ENCODE results near the gene ARPC2. TPM values are rescaled to one million over a fixed set of nuclear protein-coding genes. Genes with fewer than 3 reads are reported as not detected.

Gene ARPC2
- total and polyA plus RNA-seq, 8 donors = 92.1 to 456 (median 256) TPM

- H3K4me3 ChIP-seq = no peak overlapping the region
- H3K4me1 ChIP-seq = peaks cover 58 to 92% (median 87%) of the 10 kb centered on the region in 4 donors
- H3K36me3 ChIP-seq = peaks cover 24 to 58% (median 56%) of the 10 kb centered on the region in 4 donors
- 73 to 92% (median 81%) methylated on average over 11 to 15 of the region's 15 CpGs for WGBS, 5 donors
- intact Hi-C loops (cut with DNase I; ENCODE audit: low total_unique reads) = loop anchor here (10.0 kb wide), 1 partner anchor 82 kb away; no protein-coding TSS in a partner anchor
- DNase-seq = no peak
- H3K27ac ChIP-seq = peak overlapping the region in 4 of 5 donors; percentile 84 to 89 (median 86)
- H3K9me3 ChIP-seq = no peaks in the 10 kb centered on the region
- H3K27me3 ChIP-seq = no peaks in the 10 kb centered on the region
- TF ChIP-seq CTCF (IDR thresholded peaks at IDR 0.05) (no peak), POLR2AphosphoS5 (IDR thresholded peaks at IDR 0.05) (no peak), EP300 (IDR thresholded peaks at IDR 0.05) (no peak), POLR2A (IDR thresholded peaks at IDR 0.05) (no peak)
These were observed 49.5 kb downstream of the ARPC2 start for GRCh38 chr2:218266316-218266979.

GRCh38 chr2:218267259-218267658, 50.3 kb downstream of the ARPC2 start:
- 89 to 95% (median 93%) methylated on average over 6 of the region's 6 CpGs for WGBS, 5 donors
- Histone ChIP-seq H3K27me3 (no peaks in the 10 kb centered on the region), H3K4me3 (no peak overlapping the region), H3K4me1 (peaks cover 58 to 92% (median 87%) of the 10 kb centered on the region in 4 donors), H3K9me3 (no peaks in the 10 kb centered on the region), H3K27ac (peak overlapping the region in 2 of 5 donors; percentile 19 to 89), H3K36me3 (peaks cover 24 to 58% (median 56%) of the 10 kb centered on the region in 4 donors)
- intact Hi-C loops (cut with DNase I; ENCODE audit: low total_unique reads) = loop anchor here (10.0 kb wide), 1 partner anchor 82 kb away; no protein-coding TSS in a partner anchor
- TF ChIP-seq EP300 (IDR thresholded peaks at IDR 0.05) (no peak), CTCF (IDR thresholded peaks at IDR 0.05) (no peak)
- no peak for DNase-seq

GRCh38 chr2:218269900-218270720, 53.1 kb downstream of the ARPC2 start, which contains the start of the genes AAMP and PNKD:
AAMP (minus strand) TSS chr2:218270137; CDS start chr2:218270086, 51 bp downstream.
PNKD (plus strand) TSS chr2:218270519; CDS start chr2:218270536, 17 bp downstream.
- H3K36me3 ChIP-seq = peaks cover 36 to 49% (median 48%) of the 10 kb centered on the region in 4 donors
- no peaks in the 10 kb centered on the region for H3K9me3 ChIP-seq
- H3K4me1 ChIP-seq = peaks cover 40 to 88% (median 82%) of the 10 kb centered on the region in 4 donors
- no peak for TF ChIP-seq EP300 (IDR thresholded peaks at IDR 0.05)
- peak; percentile 57 to 87 (median 85) for TF ChIP-seq POLR2AphosphoS5 (IDR thresholded peaks at IDR 0.05)
- peak in 2 of 4 donors; percentile 19 to 42 for TF ChIP-seq POLR2A (IDR thresholded peaks at IDR 0.05)
- TF ChIP-seq CTCF (IDR thresholded peaks at IDR 0.05) = peak in 2 of 7 experiments; percentile 22 to 41
- no peaks in the 10 kb centered on the region for H3K27me3 ChIP-seq
- peak within 1 kb of the TSS; percentile 73 to 88 (median 82) for H3K4me3 ChIP-seq
- intact Hi-C loops (cut with DNase I; ENCODE audit: low total_unique reads) = loop anchor here (10.0 kb wide), 1 partner anchor 85 kb away; no protein-coding TSS in a partner anchor
- peak within 1 kb of the TSS; percentile 82 to 99 (median 89) for H3K27ac ChIP-seq
- peak; percentile 100 for DNase-seq
- WGBS, 5 donors = 0% methylated on average over 53 to 64 of the region's 64 CpGs

Data from stomach (tissue), 9 donors.